Uterus (tissue), 2 donors: Measurements from ENCODE around the gene SLC4A2.

Experiments
- POLR2A ChIP-seq, 2 donors: fragments of 450-650 bp; IDR thresholded peaks; one replicate each; pipeline ENCODE4 v1.6.1; 2016; ENCODE audit warnings: antibody characterized with exemption in 2 of 2, mild to moderate bottlenecking in 1 of 2, moderate library complexity in 1 of 2
- TF ChIP-seq, protein P1 (sequence below), 4 experiments: fragments of 200-600 bp in 2 of 4; fragments of 450-650 bp in 2 of 4; sonication (generic) in 2 of 4; IDR thresholded peaks; one replicate each; pipeline ENCODE4 v1.5.1; 2016 to 2019; ENCODE audit warnings: antibody characterized with exemption in 4 of 4, mild to moderate bottlenecking in 2 of 4, moderate library complexity in 1 of 4

DNA sequence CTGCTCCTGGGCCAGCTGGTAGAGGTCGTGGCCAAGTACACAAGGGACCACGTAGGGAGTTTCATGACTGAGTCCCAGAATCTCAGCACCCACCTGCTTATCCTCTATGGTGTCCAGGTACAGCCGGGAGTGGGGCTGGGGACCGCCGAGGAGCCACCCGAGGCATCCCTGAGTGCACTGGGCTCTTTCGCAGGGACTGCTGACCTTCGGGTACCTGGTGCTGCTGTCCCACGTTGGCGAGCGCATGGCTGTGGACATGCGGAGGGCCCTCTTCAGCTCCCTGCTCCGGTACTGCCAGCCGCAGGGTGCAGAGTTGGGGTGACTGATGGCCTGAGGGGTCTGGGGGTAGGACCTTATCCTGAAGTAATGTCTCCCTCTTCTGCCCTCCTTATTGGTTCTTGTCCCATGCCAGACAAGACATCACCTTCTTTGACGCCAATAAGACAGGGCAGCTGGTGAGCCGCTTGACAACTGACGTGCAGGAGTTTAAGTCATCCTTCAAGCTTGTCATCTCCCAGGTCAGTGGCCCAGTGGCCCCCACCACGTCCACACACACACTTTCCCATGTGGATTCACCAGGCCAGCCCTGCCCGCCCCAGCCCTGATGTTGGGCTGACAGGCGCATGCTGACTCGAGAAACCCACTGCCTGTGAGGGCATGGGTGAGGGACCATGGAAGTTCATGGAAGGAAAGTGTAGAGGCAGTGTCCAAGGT, 24.9 kb upstream of the SLC4A2 start:
- TF ChIP-seq POLR2A (IDR thresholded peaks at IDR 0.05): no peak
- TF ChIP-seq, protein P1, sequence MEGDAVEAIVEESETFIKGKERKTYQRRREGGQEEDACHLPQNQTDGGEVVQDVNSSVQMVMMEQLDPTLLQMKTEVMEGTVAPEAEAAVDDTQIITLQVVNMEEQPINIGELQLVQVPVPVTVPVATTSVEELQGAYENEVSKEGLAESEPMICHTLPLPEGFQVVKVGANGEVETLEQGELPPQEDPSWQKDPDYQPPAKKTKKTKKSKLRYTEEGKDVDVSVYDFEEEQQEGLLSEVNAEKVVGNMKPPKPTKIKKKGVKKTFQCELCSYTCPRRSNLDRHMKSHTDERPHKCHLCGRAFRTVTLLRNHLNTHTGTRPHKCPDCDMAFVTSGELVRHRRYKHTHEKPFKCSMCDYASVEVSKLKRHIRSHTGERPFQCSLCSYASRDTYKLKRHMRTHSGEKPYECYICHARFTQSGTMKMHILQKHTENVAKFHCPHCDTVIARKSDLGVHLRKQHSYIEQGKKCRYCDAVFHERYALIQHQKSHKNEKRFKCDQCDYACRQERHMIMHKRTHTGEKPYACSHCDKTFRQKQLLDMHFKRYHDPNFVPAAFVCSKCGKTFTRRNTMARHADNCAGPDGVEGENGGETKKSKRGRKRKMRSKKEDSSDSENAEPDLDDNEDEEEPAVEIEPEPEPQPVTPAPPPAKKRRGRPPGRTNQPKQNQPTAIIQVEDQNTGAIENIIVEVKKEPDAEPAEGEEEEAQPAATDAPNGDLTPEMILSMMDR (IDR thresholded peaks at IDR 0.05): no peak
